Activated CD4-positive, alpha-beta T cell treated with anti-CD3 and anti-CD28 coated beads, Interleukin-2, amount 10 ng/mL, durations not matched to agents 24 days and 14 days (primary cell): ENCODE data around the gene UBL3. TPM values are rescaled to one million over a fixed set of nuclear protein-coding genes. Genes with fewer than 3 reads are reported as not detected.

ENCODE experiments used
- DNase-seq: peaks from one replicate; pipeline ENCODE4 v3.0.0; 2022
- H3K27ac Mint-ChIP-seq: one replicate; pipeline ENCODE4 v1.8.0; 2022; ENCODE audit warnings: mild to moderate bottlenecking, mixed read lengths
- H3K27me3 Mint-ChIP-seq: one replicate; pipeline ENCODE4 v1.8.0; 2022; ENCODE audit warnings: mixed read lengths
- H3K36me3 Mint-ChIP-seq: one replicate; pipeline ENCODE4 v1.8.0; 2022; ENCODE audit warnings: low read depth, mild to moderate bottlenecking, mixed read lengths
- H3K4me1 Mint-ChIP-seq: one replicate; pipeline ENCODE4 v1.8.0; 2021; ENCODE audit warnings: mixed read lengths
- H3K4me3 Mint-ChIP-seq: one replicate; pipeline ENCODE4 v1.8.0; 2022; ENCODE audit warnings: mild to moderate bottlenecking, moderate library complexity, mixed read lengths
- H3K9me3 Mint-ChIP-seq: one replicate; pipeline ENCODE4 v1.8.0; 2021; ENCODE audit warnings: mixed read lengths
- intact Hi-C: fragments of 100-400 bp; cut with micrococcal nuclease; formaldehyde crosslinking; loops from one replicate; pipeline ENCODE4 v1.15.1; 2023
- total RNA-seq: library from RNA; stranded (reverse); gene quantifications from 2 replicates; pipeline ENCODE4 v1.2.3, GENCODE V29; 2022

The UBL3 gene
- total RNA-seq, 1 donor from 2014 or later = 10.1 TPM

DNA sequence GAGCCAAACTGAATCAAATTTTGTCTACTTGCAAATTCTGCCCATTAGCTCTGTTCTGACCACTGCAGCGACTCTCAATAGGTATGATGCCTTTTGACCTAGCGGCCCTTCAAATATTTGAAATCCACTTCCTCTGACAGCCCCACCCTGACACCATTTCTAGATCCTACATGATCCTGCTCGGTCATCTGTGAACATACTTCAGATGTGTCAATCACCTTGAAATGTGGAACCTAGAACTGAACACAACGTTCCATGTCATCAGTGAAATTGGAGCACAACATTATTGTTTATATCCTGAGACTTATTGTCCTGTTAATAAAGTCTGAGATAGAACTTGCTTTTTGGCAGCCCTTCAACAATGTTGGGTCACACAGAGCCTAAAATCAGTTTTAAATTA is 98.2 kb downstream of the UBL3 start:
- H3K27me3 Mint-ChIP-seq = peaks cover 1% of the 10 kb centered on the region
- H3K4me1 Mint-ChIP-seq = peaks cover 5% of the 10 kb centered on the region
- intact Hi-C loops = loop anchor here (10.0 kb wide), 1 partner anchor 1293 kb away; no protein-coding TSS in a partner anchor
- H3K4me3 Mint-ChIP-seq = no peak overlapping the region
- H3K9me3 Mint-ChIP-seq = no peaks in the 10 kb centered on the region
- no peaks in the 10 kb centered on the region for H3K36me3 Mint-ChIP-seq
- no peak for DNase-seq
- H3K27ac Mint-ChIP-seq = no peak overlapping the region

- peak; percentile 15 for DNase-seq
- H3K4me3 Mint-ChIP-seq = no peak overlapping the region
These were observed 100.3 kb downstream of the UBL3 start for GRCh38 chr13:29750183-29750530.

GRCh38 chr13:29749401-29750182 is 100.8 kb downstream of the UBL3 start:
- intact Hi-C loops = loop anchor here (10.0 kb wide), 1 partner anchor 1295 kb away; no protein-coding TSS in a partner anchor
- DNase-seq = no peak
- Mint-ChIP-seq H3K4me1 (peaks cover 3% of the 10 kb centered on the region), H3K27me3 (peaks cover 11% of the 10 kb centered on the region), H3K9me3 (no peaks in the 10 kb centered on the region), H3K36me3 (no peaks in the 10 kb centered on the region), H3K4me3 (no peak overlapping the region), H3K27ac (no peak overlapping the region)

More at GRCh38 chr13:29750183-29750530, 100.3 kb downstream of the UBL3 start:
- peaks cover 5% of the 10 kb centered on the region for H3K4me1 Mint-ChIP-seq
- no peaks in the 10 kb centered on the region for H3K9me3 Mint-ChIP-seq
- no peak overlapping the region for H3K27ac Mint-ChIP-seq
- H3K36me3 Mint-ChIP-seq = no peaks in the 10 kb centered on the region
- peaks cover 9% of the 10 kb centered on the region for H3K27me3 Mint-ChIP-seq
- intact Hi-C loops = loop anchor here (10.0 kb wide), 1 partner anchor 1295 kb away; no protein-coding TSS in a partner anchor

GRCh38 chr13:29748097-29748496 is 102.3 kb downstream of the UBL3 start:
- no peaks in the 10 kb centered on the region for H3K9me3 Mint-ChIP-seq
- H3K4me1 Mint-ChIP-seq = no peaks in the 10 kb centered on the region
- no peak overlapping the region for H3K4me3 Mint-ChIP-seq
- no peak for DNase-seq
- H3K27ac Mint-ChIP-seq = no peak overlapping the region
- H3K36me3 Mint-ChIP-seq = no peaks in the 10 kb centered on the region
- intact Hi-C loops = no loop called here
- H3K27me3 Mint-ChIP-seq = peaks cover 13% of the 10 kb centered on the region

GRCh38 chr13:29746148-29746677 is 104.2 kb downstream of the UBL3 start:
- Mint-ChIP-seq H3K4me1 (no peaks in the 10 kb centered on the region), H3K27me3 (peaks cover 12% of the 10 kb centered on the region), H3K9me3 (no peaks in the 10 kb centered on the region), H3K27ac (no peak overlapping the region), H3K36me3 (no peaks in the 10 kb centered on the region), H3K4me3 (no peak overlapping the region)
- DNase-seq = no peak
- intact Hi-C loops = no loop called here

DNA sequence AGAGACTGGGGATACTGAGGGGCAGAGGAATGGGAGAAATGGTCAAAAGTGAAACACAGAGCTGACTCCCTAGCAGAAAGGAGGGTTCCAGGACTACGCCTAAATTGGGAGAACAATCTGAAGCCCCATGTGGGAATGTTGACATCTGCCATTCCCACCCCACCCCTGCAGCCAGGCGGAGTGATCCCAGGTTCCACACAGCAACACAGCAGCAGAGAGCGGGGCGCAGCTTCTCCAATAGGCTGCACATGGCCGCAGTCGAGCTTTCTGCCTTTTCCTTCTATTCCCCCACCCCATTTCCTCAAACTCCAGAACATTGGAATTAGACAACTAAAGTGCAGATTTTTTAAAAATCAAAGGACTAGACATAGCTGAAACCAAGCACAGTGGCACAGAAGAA is 104.7 kb downstream of the UBL3 start:
- H3K4me3 Mint-ChIP-seq = no peak overlapping the region
- H3K27me3 Mint-ChIP-seq = peaks cover 12% of the 10 kb centered on the region
- intact Hi-C loops = no loop called here
- H3K9me3 Mint-ChIP-seq = no peaks in the 10 kb centered on the region
- H3K4me1 Mint-ChIP-seq = no peaks in the 10 kb centered on the region
- H3K36me3 Mint-ChIP-seq = no peaks in the 10 kb centered on the region
- DNase-seq = no peak
- H3K27ac Mint-ChIP-seq = no peak overlapping the region

- Mint-ChIP-seq H3K27me3 (peaks cover 12% of the 10 kb centered on the region), H3K36me3 (no peaks in the 10 kb centered on the region), H3K4me3 (no peak overlapping the region), H3K9me3 (no peaks in the 10 kb centered on the region), H3K27ac (no peak overlapping the region), H3K4me1 (no peaks in the 10 kb centered on the region)
- no peak for DNase-seq
- intact Hi-C loops = no loop called here
These were observed 107.1 kb downstream of the UBL3 start for GRCh38 chr13:29743201-29743786.

DNA sequence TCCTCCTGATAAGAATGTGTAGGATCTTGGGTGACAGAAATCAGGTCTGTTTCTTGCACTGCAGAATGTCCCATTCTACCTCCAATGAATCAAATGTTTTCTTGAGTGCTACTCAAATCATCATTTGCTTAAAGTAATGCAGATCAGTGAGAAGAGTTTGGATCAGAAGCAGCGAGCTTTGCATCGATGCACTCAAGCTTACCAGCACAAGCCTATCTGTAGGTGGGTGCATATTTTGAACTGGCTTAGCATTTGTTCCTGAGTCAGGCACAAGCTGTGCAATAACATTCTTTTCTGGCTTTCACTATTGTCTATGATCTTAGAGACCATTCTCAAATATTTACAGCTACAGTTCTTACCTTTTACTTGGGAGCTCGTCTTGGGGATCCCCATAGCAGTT is 109.5 kb downstream of the UBL3 start:
- no peak for DNase-seq
- Mint-ChIP-seq H3K4me3 (no peak overlapping the region), H3K27ac (no peak overlapping the region), H3K9me3 (no peaks in the 10 kb centered on the region), H3K36me3 (no peaks in the 10 kb centered on the region), H3K27me3 (peaks cover 8% of the 10 kb centered on the region), H3K4me1 (no peaks in the 10 kb centered on the region)
- intact Hi-C loops = no loop called here

DNA sequence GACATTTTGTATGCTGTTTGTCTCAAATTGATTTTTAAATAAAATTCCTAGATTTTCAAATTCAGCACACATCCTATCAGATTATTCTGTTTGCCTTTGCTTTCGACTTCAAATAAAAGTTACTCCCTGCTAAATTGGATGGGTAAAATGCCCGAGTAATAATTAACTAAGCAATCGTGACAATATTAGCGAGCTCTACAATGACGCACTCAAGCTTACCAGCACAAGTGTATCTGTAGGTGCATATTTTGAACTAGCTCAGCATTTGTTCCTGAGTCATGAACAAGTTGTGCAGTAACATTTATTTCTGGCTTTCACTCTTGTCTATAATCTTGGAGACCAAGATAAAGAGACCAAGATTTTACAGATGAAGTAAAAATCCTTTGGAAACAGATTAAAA is 113.4 kb downstream of the UBL3 start:
- no peak for DNase-seq
- H3K27me3 Mint-ChIP-seq = peaks cover 20% of the 10 kb centered on the region
- intact Hi-C loops = no loop called here
- H3K27ac Mint-ChIP-seq = no peak overlapping the region
- H3K4me1 Mint-ChIP-seq = peaks cover 7% of the 10 kb centered on the region
- no peak overlapping the region for H3K4me3 Mint-ChIP-seq
- H3K36me3 Mint-ChIP-seq = no peaks in the 10 kb centered on the region
- no peaks in the 10 kb centered on the region for H3K9me3 Mint-ChIP-seq

GRCh38 chr13:29733147-29733611 is 117.2 kb downstream of the UBL3 start:
- Mint-ChIP-seq H3K4me1 (peaks cover 7% of the 10 kb centered on the region), H3K9me3 (no peaks in the 10 kb centered on the region), H3K27me3 (peaks cover 35% of the 10 kb centered on the region), H3K4me3 (no peak overlapping the region), H3K27ac (no peak overlapping the region), H3K36me3 (no peaks in the 10 kb centered on the region)
- no peak for DNase-seq
- intact Hi-C loops = no loop called here

GRCh38 chr13:29730253-29730652 is 120.2 kb downstream of the UBL3 start:
- H3K9me3 Mint-ChIP-seq = peaks cover 5% of the 10 kb centered on the region
- peaks cover 38% of the 10 kb centered on the region for H3K27me3 Mint-ChIP-seq
- peaks cover 7% of the 10 kb centered on the region for H3K4me1 Mint-ChIP-seq
- intact Hi-C loops = no loop called here
- DNase-seq = no peak
- no peak overlapping the region for H3K27ac Mint-ChIP-seq
- H3K4me3 Mint-ChIP-seq = no peak overlapping the region
- no peaks in the 10 kb centered on the region for H3K36me3 Mint-ChIP-seq

GRCh38 chr13:29722415-29722814 is 128.0 kb downstream of the UBL3 start:
- no peak for DNase-seq
- intact Hi-C loops = no loop called here
- Mint-ChIP-seq H3K36me3 (no peaks in the 10 kb centered on the region), H3K9me3 (peaks cover 5% of the 10 kb centered on the region), H3K4me1 (no peaks in the 10 kb centered on the region), H3K27me3 (peaks cover 11% of the 10 kb centered on the region), H3K27ac (no peak overlapping the region), H3K4me3 (no peak overlapping the region)

DNA sequence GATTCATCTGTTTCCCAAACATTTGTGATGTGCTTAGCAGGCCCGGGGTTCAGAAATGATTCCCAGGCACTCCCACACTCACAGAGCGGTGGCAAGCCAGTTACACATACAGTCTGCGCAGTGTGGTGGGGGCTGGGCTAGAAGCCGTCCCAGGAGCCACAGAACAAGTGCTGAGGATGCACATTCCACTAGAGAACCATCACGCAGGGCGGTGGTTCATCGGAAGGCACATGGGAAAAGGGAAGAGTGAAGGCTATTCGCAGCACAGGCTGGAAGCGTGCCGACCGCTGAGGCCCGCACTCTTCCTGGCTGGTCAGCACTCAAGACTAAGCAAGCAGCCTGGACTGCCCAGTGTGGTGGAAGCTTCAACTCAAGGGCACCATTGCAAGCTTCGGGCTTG is 128.7 kb downstream of the UBL3 start:
- Mint-ChIP-seq H3K4me1 (no peaks in the 10 kb centered on the region), H3K27ac (no peak overlapping the region), H3K9me3 (peaks cover 5% of the 10 kb centered on the region), H3K4me3 (no peak overlapping the region), H3K27me3 (peaks cover 7% of the 10 kb centered on the region), H3K36me3 (no peaks in the 10 kb centered on the region)
- DNase-seq = no peak
- intact Hi-C loops = no loop called here

- no peak for DNase-seq
- Mint-ChIP-seq H3K4me1 (no peaks in the 10 kb centered on the region), H3K36me3 (no peaks in the 10 kb centered on the region), H3K4me3 (no peak overlapping the region), H3K27me3 (peaks cover 5% of the 10 kb centered on the region), H3K27ac (no peak overlapping the region), H3K9me3 (no peaks in the 10 kb centered on the region)
- intact Hi-C loops = no loop called here
These were observed 131.7 kb downstream of the UBL3 start for GRCh38 chr13:29718694-29719093.
